Omental fat pad (tissue), 4 donors: ENCODE measurements around the gene KLHL4. TPM values are rescaled to one million over a fixed set of nuclear protein-coding genes. Genes with fewer than 3 reads are reported as not detected.
"Not testable (repeated sequence)": the region's sequence is repeated elsewhere in the genome, so short reads cannot be mapped to it uniquely, and the experiment has no call there.

Source experiments
- ATAC-seq: fragments of 150-250 bp; one replicate; pipeline ENCODE4 v1.9.1; 2016; ENCODE audit warnings: mild to moderate bottlenecking, moderate library complexity; ENCODE audit not compliant: low FRiP score
- DNase-seq: peaks from one replicate; pipeline ENCODE4 v3.0.0-alpha.2; 2019; ENCODE audit warnings: low spot score
- CTCF ChIP-seq, 3 donors: fragments of 450-650 bp; IDR thresholded peaks; one replicate each; pipeline ENCODE4 v1.5.1; 2016 to 2017; ENCODE audit warnings: antibody characterized with exemption in 3 of 3, mild to moderate bottlenecking in 3 of 3, moderate library complexity in 2 of 3
- total RNA-seq, 4 donors: library from RNA; depleted of rRNA; stranded (reverse); fragments of >200 nt; gene quantifications; one replicate each; pipeline ENCODE4 v1.1.0, GENCODE V29; 2016

Gene KLHL4
- total RNA-seq, 4 donors from 2014 or later, result 1.2 to 5.5 (median 2.4) TPM

GRCh38 chrX:87636533-87636932 is 118.9 kb downstream of the KLHL4 start:
- ATAC-seq, result no peak
- no peak for DNase-seq
- TF ChIP-seq CTCF (IDR thresholded peaks at IDR 0.05), result no peak

- ATAC-seq, DNase-seq: not testable (repeated sequence)
Observed at GRCh38 chrX:87641439-87641838, 123.8 kb downstream of the KLHL4 start.

- TF ChIP-seq CTCF (IDR thresholded peaks at IDR 0.05), result no peak
- no peak for ATAC-seq
- DNase-seq, result no peak
Observed at GRCh38 chrX:87661761-87662160, 144.2 kb downstream of the KLHL4 start.

GRCh38 chrX:87663421-87663820 is 145.8 kb downstream of the KLHL4 start:
- no peak for DNase-seq

GRCh38 chrX:87664381-87664780 is 146.8 kb downstream of the KLHL4 start:
- DNase-seq, result no peak
- no peak for TF ChIP-seq CTCF (IDR thresholded peaks at IDR 0.05)
- no peak for ATAC-seq

More at GRCh38 chrX:87663421-87663820, 145.8 kb downstream of the KLHL4 start:
- TF ChIP-seq CTCF (IDR thresholded peaks at IDR 0.05), result no peak
- ATAC-seq, result no peak

GRCh38 chrX:87679849-87680248 is 162.2 kb downstream of the KLHL4 start:
- DNase-seq (no peak), ATAC-seq (no peak)
- no peak for TF ChIP-seq CTCF (IDR thresholded peaks at IDR 0.05)

- no peak for ATAC-seq
Observed at GRCh38 chrX:87687703-87688102, 170.1 kb downstream of the KLHL4 start.

GRCh38 chrX:87688113-87688748 is 170.6 kb downstream of the KLHL4 start:
- DNase-seq, ATAC-seq: not testable (repeated sequence)

More at GRCh38 chrX:87687703-87688102, 170.1 kb downstream of the KLHL4 start:
- no peak for DNase-seq
- no peak for TF ChIP-seq CTCF (IDR thresholded peaks at IDR 0.05)

- ATAC-seq, DNase-seq: not testable (repeated sequence)
Observed at GRCh38 chrX:87689218-87689617, 171.6 kb downstream of the KLHL4 start.
